CD14-positive monocyte (primary cell): Measurements from ENCODE around the gene CAMK1D. TPM values are rescaled to one million over a fixed set of nuclear protein-coding genes. Genes with fewer than 3 reads are reported as not detected.

Source experiments
- DNase-seq, 3 donors: peaks; one replicate each; pipeline ENCODE4 v3.0.0-alpha.2; 2011 to 2022
- H2AFZ ChIP-seq: 2 replicates; pipeline ENCODE4 v1.6.0; 2012; ENCODE audit warnings: mild to moderate bottlenecking, low read depth, low read length, inconsistent platforms; ENCODE audit not compliant: insufficient read depth, poor library complexity, severe bottlenecking
- H3K27ac ChIP-seq, 2 donors: 1 replicate in 1 of 2; 2 replicates in 1 of 2; pipeline ENCODE4 v1.5.1; 2012 to 2013; ENCODE audit warnings: low read length in 2 of 2, control low read depth in 1 of 2, inconsistent platforms in 1 of 2, low read depth in 1 of 2, mild to moderate bottlenecking in 1 of 2
- H3K27me3 ChIP-seq, 2 donors: one replicate each; pipeline versions ENCODE4 v1.6.0 to v1.6.1; 2011 to 2013; ENCODE audit warnings: low read length in 2 of 2; ENCODE audit not compliant: control insufficient read depth in 2 of 2, insufficient read depth in 2 of 2
- H3K36me3 ChIP-seq, 2 donors: replicated peaks in 1 of 2; 1 replicate in 1 of 2; 2 replicates in 1 of 2; pipeline versions ENCODE4 v1.5.1 to v1.6.1; 2012 to 2013; ENCODE audit warnings: low read length in 2 of 2, control low read depth in 1 of 2, inconsistent platforms in 1 of 2, mild to moderate bottlenecking in 1 of 2; ENCODE audit not compliant: insufficient read depth in 2 of 2, control insufficient read depth in 1 of 2
- H3K4me1 ChIP-seq, 2 donors: 1 replicate in 1 of 2; 2 replicates in 1 of 2; pipeline versions ENCODE4 v1.5.1 to v1.6.1; 2012 to 2013; ENCODE audit warnings: low read length in 2 of 2, control low read depth in 1 of 2, inconsistent platforms in 1 of 2, mild to moderate bottlenecking in 1 of 2, moderate library complexity in 1 of 2; ENCODE audit not compliant: insufficient read depth in 2 of 2, control insufficient read depth in 1 of 2
- H3K4me2 ChIP-seq: replicated peaks from 2 replicates; pipeline ENCODE3; 2012; ENCODE audit warnings: low read length, moderate library complexity, mild to moderate bottlenecking; ENCODE audit not compliant: poor library complexity, severe bottlenecking; ENCODE audit errors: extremely low read depth
- H3K4me3 ChIP-seq, 3 experiments: fragments of 200-600 bp in 1 of 3; sonication (generic) in 1 of 3; replicated peaks in 1 of 3; 1 replicate in 2 of 3; 2 replicates in 1 of 3; pipeline ENCODE4 v1.5.1; 2011 to 2013; ENCODE audit warnings: low read length in 3 of 3, mild to moderate bottlenecking in 3 of 3, control low read depth in 2 of 3, low read depth in 2 of 3, inconsistent platforms in 1 of 3, moderate library complexity in 1 of 3
- H3K79me2 ChIP-seq: 2 replicates; pipeline ENCODE4 v1.6.0; 2012; ENCODE audit warnings: mild to moderate bottlenecking, control low read depth, inconsistent platforms, low read length, moderate library complexity; ENCODE audit not compliant: insufficient read depth
- H3K9ac ChIP-seq: 2 replicates; pipeline ENCODE4 v1.6.0; 2017; ENCODE audit warnings: low read length, mild to moderate bottlenecking; ENCODE audit not compliant: insufficient read depth, poor library complexity, severe bottlenecking
- H3K9me3 ChIP-seq, 2 donors: replicated peaks in 1 of 2; 1 replicate in 1 of 2; 2 replicates in 1 of 2; pipeline versions ENCODE4 v1.5.1 to v1.6.1; 2012 to 2013; ENCODE audit warnings: low read length in 2 of 2, control low read depth in 1 of 2; ENCODE audit not compliant: control insufficient read depth in 1 of 2, insufficient read depth in 1 of 2
- H4K20me1 ChIP-seq: 2 replicates; pipeline ENCODE4 v1.6.0; 2012; ENCODE audit warnings: mild to moderate bottlenecking, low read length, control low read depth, moderate library complexity; ENCODE audit not compliant: insufficient read depth
- H3K27ac Mint-ChIP-seq, 7 donors: one replicate each; pipeline ENCODE4 v1.8.0; 2020; ENCODE audit warnings: mild to moderate bottlenecking in 7 of 7, mixed read lengths in 7 of 7, moderate library complexity in 6 of 7, inconsistent platforms in 2 of 7
- H3K27me3 Mint-ChIP-seq, 3 donors: one replicate each; pipeline ENCODE4 v1.8.0; 2021 to 2022; ENCODE audit warnings: low read depth in 3 of 3, mild to moderate bottlenecking in 3 of 3, mixed read lengths in 3 of 3, moderate library complexity in 3 of 3, inconsistent platforms in 1 of 3
- H3K36me3 Mint-ChIP-seq, 2 donors: one replicate each; pipeline ENCODE4 v1.8.0; 2020; ENCODE audit warnings: mixed read lengths in 2 of 2, inconsistent platforms in 1 of 2, mild to moderate bottlenecking in 1 of 2
- H3K4me1 Mint-ChIP-seq: one replicate; pipeline ENCODE4 v1.8.0; 2020; ENCODE audit warnings: mild to moderate bottlenecking, mixed read lengths
- H3K4me3 Mint-ChIP-seq, 2 donors: one replicate each; pipeline ENCODE4 v1.8.0; 2020; ENCODE audit warnings: mild to moderate bottlenecking in 2 of 2, mixed read lengths in 2 of 2, moderate library complexity in 1 of 2
- H3K9me3 Mint-ChIP-seq, 7 donors: one replicate each; pipeline ENCODE4 v1.8.0; 2020 to 2022; ENCODE audit warnings: mixed read lengths in 7 of 7, mild to moderate bottlenecking in 6 of 7, moderate library complexity in 6 of 7, inconsistent platforms in 2 of 7
- CTCF ChIP-seq: fragments of 200-600 bp; IDR thresholded peaks from one replicate; pipeline ENCODE4 v1.8.0; 2022; ENCODE audit warnings: antibody characterized with exemption, mild to moderate bottlenecking
- WGBS: methylation state at CpG from one replicate; pipeline ENCODE4 v1.1.5; 2013; ENCODE audit warnings: missing lambda C conversion rate; ENCODE audit not compliant: insufficient coverage; 5-methylcytosine and 5-hydroxymethylcytosine counted together
- intact Hi-C, 2 donors: fragments of 100-400 bp; cut with micrococcal nuclease; formaldehyde crosslinking; loops; one replicate each; pipeline versions ENCODE4 v1.15.0 to v1.15.1; 2023
- polyA plus RNA-seq, 3 donors: library from polyadenylated mRNA; depleted of rRNA in 1 of 3; unstranded in 2 of 3; stranded (reverse) in 1 of 3; fragments of 300-500 nt in 2 of 3; fragments of >200 nt in 1 of 3; fragmentation: Illumina TruSeq in 2 of 3; gene quantifications; 1 replicate in 2 of 3; 2 replicates in 1 of 3; pipeline ENCODE4 v1.2.3, GENCODE V29; 2012 to 2021

CAMK1D gene
- polyA plus RNA-seq, 3 donors, result 6.7 to 11.8 (median 7.1) TPM

DNA sequence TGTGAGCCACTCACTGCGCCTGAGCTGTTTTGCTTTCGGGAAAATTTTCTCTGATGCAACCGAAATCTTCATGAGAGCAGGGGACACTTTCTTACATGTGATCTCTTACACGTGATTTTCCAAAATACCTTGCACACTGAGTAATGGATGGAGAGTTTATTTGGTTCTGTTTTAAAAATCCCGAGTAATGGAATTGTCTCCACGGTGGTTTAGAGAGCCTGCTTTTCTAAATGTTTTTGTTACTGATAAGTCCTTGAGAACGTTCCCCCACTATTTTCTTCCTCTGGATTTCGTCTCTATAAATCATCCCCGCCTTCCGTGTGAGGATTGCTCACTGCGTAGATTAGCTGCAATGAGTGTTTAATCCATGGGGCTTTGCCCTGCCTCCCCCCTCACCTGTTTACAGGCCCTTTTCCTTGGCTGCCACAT lies 25.7 kb downstream of the CAMK1D start:
- Histone ChIP-seq H3K4me1 (no peaks in the 10 kb centered on the region), H3K4me2 (no peak overlapping the region), H2AFZ (no peak overlapping the region), H3K4me3 (no peak overlapping the region), H3K9me3 (no peaks in the 10 kb centered on the region), H4K20me1 (peaks cover 71% of the 10 kb centered on the region), H3K79me2 (no peaks in the 10 kb centered on the region), H3K27me3 (no peaks in the 10 kb centered on the region), H3K36me3 (no peaks in the 10 kb centered on the region), H3K27ac (no peak overlapping the region), H3K9ac (no peak overlapping the region)
- Mint-ChIP-seq H3K4me3 (no peak overlapping the region), H3K9me3 (peaks cover 0 to 2% (median 0%) of the 10 kb centered on the region in 7 donors), H3K36me3 (no peaks in the 10 kb centered on the region), H3K4me1 (peaks cover 10% of the 10 kb centered on the region), H3K27me3 (peaks cover 3 to 8% (median 6%) of the 10 kb centered on the region in 3 donors), H3K27ac (peak overlapping the region in 1 of 7 donors; percentile 32)
- intact Hi-C loops, result no loop called here
- DNase-seq, result no peak
- TF ChIP-seq CTCF, result no peak
- 40% methylated on average over 1 of the region's 11 CpGs for WGBS

GRCh38 chr10:12376211-12376610 lies 26.9 kb downstream of the CAMK1D start:
- Histone ChIP-seq H3K27ac (no peak overlapping the region), H3K36me3 (no peaks in the 10 kb centered on the region), H3K4me3 (no peak overlapping the region), H3K4me1 (no peaks in the 10 kb centered on the region), H3K9ac (no peak overlapping the region), H3K9me3 (no peaks in the 10 kb centered on the region), H3K4me2 (no peak overlapping the region), H3K27me3 (no peaks in the 10 kb centered on the region), H3K79me2 (no peaks in the 10 kb centered on the region), H2AFZ (no peak overlapping the region), H4K20me1 (peaks cover 81% of the 10 kb centered on the region)
- H3K9me3 Mint-ChIP-seq, result peaks cover 0 to 2% (median 0%) of the 10 kb centered on the region in 7 donors
- peaks cover 1 to 8% (median 4%) of the 10 kb centered on the region in 3 donors for H3K27me3 Mint-ChIP-seq
- H3K36me3 Mint-ChIP-seq, result no peaks in the 10 kb centered on the region
- 95% methylated on average over 5 of the region's 12 CpGs for WGBS
- no peak overlapping the region for H3K4me3 Mint-ChIP-seq
- no peak overlapping the region for H3K27ac Mint-ChIP-seq
- no peak for TF ChIP-seq CTCF
- DNase-seq, result no peak
- H3K4me1 Mint-ChIP-seq, result peaks cover 10% of the 10 kb centered on the region
- intact Hi-C loops, result no loop called here
